Caco-2 (cell line): ENCODE results near the gene ZNF646. TPM values are rescaled to one million over a fixed set of nuclear protein-coding genes. Genes with fewer than 3 reads are reported as not detected.

ENCODE experiments used
- BruUV-seq: library from RNA; stranded (reverse); fragments of 400-500 nt; replicated peaks from 2 replicates; lab custom pipeline; 2021; lab: Mats Ljungman, UMichigan
- CTCF ChIA-PET: fragments of 300-600 bp; sonication (Branson Sonifier 250); formaldehyde crosslinking; loops from one replicate; lab custom pipeline; 2022; ENCODE audit warnings: antibody characterized with exemption; lab: Charles Lee
- POLR2A ChIA-PET: fragments of 300-600 bp; sonication (Branson Sonifier 250); formaldehyde crosslinking; loops from one replicate; lab custom pipeline; 2022; ENCODE audit warnings: antibody characterized with exemption; lab: Charles Lee
- DNase-seq, 2 experiments: peaks; one replicate each; pipeline versions ENCODE4 v3.0.0 to v3.0.0-alpha.2; 2020 to 2022
- H3K27me3 ChIP-seq: replicated peaks from 2 replicates; pipeline ENCODE4 v1.6.0; 2011; ENCODE audit warnings: low read length; ENCODE audit not compliant: control insufficient read depth, insufficient read depth
- H3K36me3 ChIP-seq: 2 replicates; pipeline ENCODE4 v1.5.1; 2011; ENCODE audit warnings: low read length; ENCODE audit not compliant: control insufficient read depth, insufficient read depth
- H3K4me1 ChIP-seq: fragments of 250-450 bp; sonication (Bioruptor Pico); 2 replicates; pipeline ENCODE4 v1.5.1; 2020; ENCODE audit warnings: mild to moderate bottlenecking
- H3K4me3 ChIP-seq: 2 replicates; pipeline ENCODE4 v1.5.1; 2011; ENCODE audit warnings: low read depth, mild to moderate bottlenecking, control low read depth, low read length
- H3K9me3 ChIP-seq: fragments of 250-450 bp; sonication (Bioruptor Pico); 2 replicates; pipeline ENCODE4 v1.5.1; 2020; ENCODE audit warnings: mild to moderate bottlenecking, moderate library complexity
- H3K27ac Mint-ChIP-seq: one replicate; pipeline ENCODE4 v1.8.0; 2022; ENCODE audit warnings: mixed read lengths; ENCODE audit not compliant: unreplicated experiment
- H3K27me3 Mint-ChIP-seq: one replicate; pipeline ENCODE4 v1.8.0; 2022; ENCODE audit warnings: mixed read lengths; ENCODE audit not compliant: insufficient read depth, unreplicated experiment
- H3K36me3 Mint-ChIP-seq: one replicate; pipeline ENCODE4 v1.8.0; 2022; ENCODE audit warnings: mild to moderate bottlenecking, mixed read lengths; ENCODE audit not compliant: insufficient read depth, unreplicated experiment
- H3K4me1 Mint-ChIP-seq: one replicate; pipeline ENCODE4 v1.8.0; 2022; ENCODE audit warnings: low read depth, mixed read lengths; ENCODE audit not compliant: unreplicated experiment
- H3K4me3 Mint-ChIP-seq: one replicate; pipeline ENCODE4 v1.8.0; 2022; ENCODE audit warnings: mild to moderate bottlenecking, moderate library complexity, mixed read lengths; ENCODE audit not compliant: unreplicated experiment
- H3K9me3 Mint-ChIP-seq: one replicate; pipeline ENCODE4 v1.8.0; 2022; ENCODE audit warnings: mixed read lengths; ENCODE audit not compliant: unreplicated experiment
- CTCF ChIP-seq, 2 experiments: fragments of 200-600 bp in 1 of 2; IDR thresholded peaks; 1 replicate in 1 of 2; 2 replicates in 1 of 2; pipeline versions ENCODE4 v1.5.1 to v1.8.0; 2011 to 2022; ENCODE audit warnings: antibody characterized with exemption in 1 of 2, control low read depth in 1 of 2, inconsistent platforms in 1 of 2, low read depth in 1 of 2, low read length in 1 of 2, mild to moderate bottlenecking in 1 of 2, moderate library complexity in 1 of 2; ENCODE audit not compliant: insufficient read depth in 1 of 2, severe bottlenecking in 1 of 2, unreplicated experiment in 1 of 2
- intact Hi-C: fragments of 100-400 bp; cut with micrococcal nuclease; formaldehyde crosslinking; loops from one replicate; pipeline ENCODE4 v1.10.0; 2022; ENCODE audit not compliant: unreplicated experiment
- total RNA-seq: library from RNA; stranded (reverse); gene quantifications from 2 replicates; pipeline ENCODE4 v1.2.3, GENCODE V29; 2022

ZNF646 gene
- total RNA-seq, 1 experiment from 2014 or later = 17.2 TPM

GRCh38 chr16:31033709-31034492 is 40.3 kb upstream of the ZNF646 start:
- Mint-ChIP-seq H3K27me3 (no peaks in the 10 kb centered on the region), H3K4me1 (peaks cover 7% of the 10 kb centered on the region), H3K4me3 (peak overlapping the region; percentile 96), H3K27ac (peak overlapping the region; percentile 81), H3K9me3 (no peaks in the 10 kb centered on the region), H3K36me3 (peaks cover 18% of the 10 kb centered on the region)
- peak; percentile 85 to 88 for DNase-seq
- no peak for TF ChIP-seq CTCF (IDR thresholded peaks at IDR 0.05; ENCODE audit: insufficient read depth in 1 of 2, low read depth in 1 of 2, low read length in 1 of 2, severe bottlenecking in 1 of 2, unreplicated experiment in 1 of 2)
- intact Hi-C loops = loop anchor here (1.0 to 5.0 kb wide), 2 partner anchors 40 to 108 kb away; partner anchors contain the start of genes ZNF646 and ZNF668
- no peaks in the 10 kb centered on the region; the same call in 1 of the 2 replicates for H3K36me3 ChIP-seq
- H3K4me3 ChIP-seq = peak overlapping the region; percentile 98
- POLR2A ChIA-PET = interaction anchor here (1.0 to 1.7 kb wide), 4 partner anchors 12 to 839 kb away, joined by 3 to 6 read pairs (median 4); partner anchors contain the start of genes KAT8, ZNF267, ZNF646 and ZNF668
- CTCF ChIA-PET = interaction anchor here (0.5 kb wide), 1 partner anchor 84 kb away, joined by 3 read pairs; the partner anchor contains the start of gene KAT8
- TSS peak; percentile 59 for BruUV-seq
- H3K4me1 ChIP-seq = no peaks in the 10 kb centered on the region
- H3K9me3 ChIP-seq = no peaks in the 10 kb centered on the region
- no peaks in the 10 kb centered on the region for H3K27me3 ChIP-seq

GRCh38 chr16:31036691-31037090 is 37.5 kb upstream of the ZNF646 start:
- Mint-ChIP-seq H3K4me1 (peaks cover 7% of the 10 kb centered on the region), H3K36me3 (peaks cover 18% of the 10 kb centered on the region), H3K9me3 (no peaks in the 10 kb centered on the region), H3K27ac (no peak overlapping the region), H3K4me3 (no peak overlapping the region), H3K27me3 (no peaks in the 10 kb centered on the region)
- TF ChIP-seq CTCF (IDR thresholded peaks at IDR 0.05; ENCODE audit: insufficient read depth in 1 of 2, low read depth in 1 of 2, low read length in 1 of 2, severe bottlenecking in 1 of 2, unreplicated experiment in 1 of 2) = no peak
- ChIA-PET CTCF (no interaction called here), POLR2A (no interaction called here)
- Histone ChIP-seq H3K4me3 (no peak overlapping the region), H3K27me3 (no peaks in the 10 kb centered on the region), H3K36me3 (no peaks in the 10 kb centered on the region; the same call in none of the 2 replicates), H3K9me3 (no peaks in the 10 kb centered on the region), H3K4me1 (no peaks in the 10 kb centered on the region)
- intact Hi-C loops = no loop called here
- no TSS peak for BruUV-seq
- DNase-seq = no peak

GRCh38 chr16:31038993-31039392 is 35.2 kb upstream of the ZNF646 start:
- no peak for TF ChIP-seq CTCF (IDR thresholded peaks at IDR 0.05; ENCODE audit: insufficient read depth in 1 of 2, low read depth in 1 of 2, low read length in 1 of 2, severe bottlenecking in 1 of 2, unreplicated experiment in 1 of 2)
- Mint-ChIP-seq H3K4me3 (no peak overlapping the region), H3K27ac (no peak overlapping the region), H3K9me3 (no peaks in the 10 kb centered on the region), H3K4me1 (peaks cover 7% of the 10 kb centered on the region), H3K27me3 (no peaks in the 10 kb centered on the region), H3K36me3 (peaks cover 6% of the 10 kb centered on the region)
- H3K9me3 ChIP-seq = no peaks in the 10 kb centered on the region
- ChIA-PET POLR2A (interaction anchor here (0.6 kb wide), 1 partner anchor 91 kb away, joined by 9 read pairs; no protein-coding TSS in a partner anchor), CTCF (no interaction called here)
- H3K27me3 ChIP-seq = no peaks in the 10 kb centered on the region
- no peaks in the 10 kb centered on the region for H3K4me1 ChIP-seq
- no peak for DNase-seq
- H3K4me3 ChIP-seq = no peak overlapping the region
- no TSS peak for BruUV-seq
- intact Hi-C loops = no loop called here
- no peaks in the 10 kb centered on the region; the same call in none of the 2 replicates for H3K36me3 ChIP-seq
